GM19467 (cell line): ENCODE results near the gene SKIC3.

Source experiments
- ATAC-seq: cut with Tn5 transposase; IDR thresholded peaks from one replicate; pipeline ENCODE4 v1.9.1; 2021; ENCODE audit warnings: mild to moderate bottlenecking, moderate library complexity; ENCODE audit not compliant: unreplicated experiment

Gene SKIC3

GRCh38 chr5:95532415-95532814 is 22.4 kb downstream of the SKIC3 start:
- no peak for ATAC-seq

- ATAC-seq, result no peak
Measured at GRCh38 chr5:95531491-95531890, 23.3 kb downstream of the SKIC3 start.

- no peak for ATAC-seq
Measured at GRCh38 chr5:95530416-95530815, 24.4 kb downstream of the SKIC3 start.

- no peak for ATAC-seq
Measured at GRCh38 chr5:95528565-95528964, 26.2 kb downstream of the SKIC3 start.

- no peak for ATAC-seq
Measured at GRCh38 chr5:95526871-95527270, 27.9 kb downstream of the SKIC3 start.

- no peak for ATAC-seq
Measured at GRCh38 chr5:95524423-95524822, 30.4 kb downstream of the SKIC3 start.

- ATAC-seq, result no peak
Measured at GRCh38 chr5:95520206-95520605, 34.6 kb downstream of the SKIC3 start.

GRCh38 chr5:95519681-95520080 is 35.1 kb downstream of the SKIC3 start:
- ATAC-seq, result no peak

- no peak for ATAC-seq
Measured at GRCh38 chr5:95519151-95519550, 35.6 kb downstream of the SKIC3 start.

- ATAC-seq, result no peak
Measured at GRCh38 chr5:95518417-95518816, 36.4 kb downstream of the SKIC3 start.

GRCh38 chr5:95511606-95512005 is 43.2 kb downstream of the SKIC3 start:
- no peak for ATAC-seq

GRCh38 chr5:95508550-95508949 is 46.2 kb downstream of the SKIC3 start:
- no peak for ATAC-seq
